Fibroblast of mammary gland (primary cell): ENCODE results near the gene ARHGAP28.

Experiments used
- DNase-seq: peaks from one replicate; pipeline ENCODE4 v3.0.0-alpha.2; 2010; ENCODE audit warnings: low read depth
- H3K4me3 ChIP-seq: 2 replicates; pipeline ENCODE4 v1.5.1; 2011; ENCODE audit warnings: low read depth, mild to moderate bottlenecking, low read length, moderate library complexity; ENCODE audit not compliant: control insufficient read depth
- CTCF ChIP-seq: conservative IDR thresholded peaks from 2 replicates; pipeline ENCODE4 v1.5.1; 2011; ENCODE audit warnings: low read depth, low read length, inconsistent platforms; ENCODE audit not compliant: control insufficient read depth, insufficient read depth

The ARHGAP28 gene

GRCh38 chr18:6785411-6785810 is 55.9 kb downstream of the ARHGAP28 start:
- TF ChIP-seq CTCF: no peak
- DNase-seq: no peak
- no peak overlapping the region for H3K4me3 ChIP-seq

GRCh38 chr18:6792391-6792790 is 62.9 kb downstream of the ARHGAP28 start:
- no peak overlapping the region for H3K4me3 ChIP-seq
- no peak for TF ChIP-seq CTCF
- no peak for DNase-seq

- no peak for DNase-seq
- H3K4me3 ChIP-seq: no peak overlapping the region
- no peak for TF ChIP-seq CTCF
These were observed 63.9 kb downstream of the ARHGAP28 start for GRCh38 chr18:6793455-6793854.

- no peak for TF ChIP-seq CTCF
- DNase-seq: no peak
- H3K4me3 ChIP-seq: no peak overlapping the region
These were observed 64.5 kb downstream of the ARHGAP28 start for GRCh38 chr18:6793986-6794385.

- no peak overlapping the region for H3K4me3 ChIP-seq
- TF ChIP-seq CTCF: no peak
- DNase-seq: peak; percentile 23
These were observed 65.8 kb downstream of the ARHGAP28 start for GRCh38 chr18:6795307-6795706.

- no peak overlapping the region for H3K4me3 ChIP-seq
- TF ChIP-seq CTCF: no peak
- DNase-seq: no peak
These were observed 67.0 kb downstream of the ARHGAP28 start for GRCh38 chr18:6796511-6796910.

- no peak for TF ChIP-seq CTCF
- DNase-seq: no peak
These were observed 67.7 kb downstream of the ARHGAP28 start for GRCh38 chr18:6797171-6797570.

More at GRCh38 chr18:6797171-6797570, 67.7 kb downstream of the ARHGAP28 start:
- no peak overlapping the region for H3K4me3 ChIP-seq
